NCI-H510A treated with DMSO at 0.1 percent for 48 hours (cell line): Measurements from ENCODE around the gene PI4K2A.
"Not testable (repeated sequence)": the region's sequence is repeated elsewhere in the genome, so short reads cannot be mapped to it uniquely, and the experiment has no call there.

Source experiments
- DNase-seq: peaks from one replicate; lab custom pipeline; 2025; lab: John Stamatoyannopoulos, UW

The PI4K2A gene

DNA sequence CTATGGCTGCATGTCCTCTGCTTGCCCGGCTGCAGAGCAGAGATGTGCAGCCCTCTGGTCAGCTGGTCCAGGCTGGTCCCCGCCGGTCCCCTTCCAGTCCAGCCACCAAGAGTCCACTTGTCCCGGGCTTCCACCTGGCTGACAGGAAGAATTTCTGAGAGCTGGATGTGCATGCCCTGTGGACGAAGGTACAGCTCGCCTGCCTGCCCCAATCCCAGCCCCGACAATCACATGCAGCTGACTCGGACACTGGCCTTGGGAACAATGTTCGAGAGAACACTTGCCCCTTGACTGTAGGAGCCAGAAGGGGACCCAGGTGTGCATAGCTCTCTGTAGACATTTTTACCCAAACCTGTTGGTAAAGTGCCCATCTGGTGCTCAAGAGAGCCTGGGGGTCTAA lies 34.8 kb downstream of the PI4K2A start:
- no peak for DNase-seq

DNA sequence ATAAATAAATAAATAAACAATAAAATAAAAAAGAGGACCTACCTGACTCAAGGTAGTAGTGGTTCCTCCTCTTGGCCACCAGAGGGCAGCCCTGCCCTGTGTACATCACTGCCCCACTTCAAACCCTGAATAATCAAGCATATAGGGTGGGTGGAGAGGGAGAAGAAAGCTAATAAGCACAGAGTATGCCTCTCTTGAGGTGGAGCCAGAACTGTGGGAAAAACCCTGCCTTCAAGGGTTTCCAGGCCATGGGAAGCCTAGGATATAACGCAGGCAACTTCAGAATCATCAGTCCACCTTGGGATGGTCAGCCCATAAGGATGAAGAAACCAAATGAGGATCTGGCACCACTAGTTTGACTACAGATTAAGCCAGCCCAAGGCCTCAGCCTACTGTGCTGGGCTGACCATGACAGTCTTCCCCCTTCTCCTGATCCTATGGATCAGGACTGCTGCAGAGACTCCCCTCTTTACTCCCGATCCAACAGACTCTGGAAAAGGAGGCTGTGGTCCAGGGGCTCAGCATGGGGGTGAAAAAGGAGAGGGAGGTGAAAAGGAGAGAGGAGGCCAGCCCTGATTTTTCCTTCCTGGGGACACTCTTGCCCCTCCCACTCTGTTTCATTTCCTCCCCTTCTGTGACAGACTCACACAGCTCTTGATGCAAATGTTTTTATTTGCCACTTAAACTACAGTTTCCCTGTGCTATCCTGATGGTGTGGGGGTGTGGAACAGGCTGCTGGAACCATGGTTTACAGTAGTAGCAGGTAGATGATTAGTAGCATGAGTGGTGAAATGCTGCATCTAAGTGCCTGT lies 36.5 kb downstream of the PI4K2A start:
- peak; percentile 62 for DNase-seq

GRCh38 chr10:97679594-97679993 lies 39.1 kb downstream of the PI4K2A start:
- DNase-seq: no peak

DNA sequence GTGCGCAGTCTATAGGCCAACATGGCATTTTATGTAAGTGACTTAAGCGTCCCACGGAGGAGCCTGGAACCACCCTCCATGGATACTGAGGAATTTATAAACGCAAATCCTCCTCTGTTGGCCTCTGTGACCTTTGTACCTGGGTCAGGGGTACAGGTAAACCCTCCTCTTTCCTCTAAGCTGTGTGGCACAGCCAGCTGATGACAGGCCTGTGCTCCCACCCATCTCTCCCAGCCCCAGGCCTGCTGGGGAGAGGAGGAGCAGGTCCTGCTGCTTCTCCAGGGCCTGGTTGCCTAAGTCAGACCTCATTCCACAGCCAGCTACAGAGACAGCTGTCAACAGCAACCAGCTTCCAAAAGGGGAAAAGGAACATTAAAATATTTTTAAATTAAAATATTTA lies 41.6 kb downstream of the PI4K2A start:
- no peak for DNase-seq

DNA sequence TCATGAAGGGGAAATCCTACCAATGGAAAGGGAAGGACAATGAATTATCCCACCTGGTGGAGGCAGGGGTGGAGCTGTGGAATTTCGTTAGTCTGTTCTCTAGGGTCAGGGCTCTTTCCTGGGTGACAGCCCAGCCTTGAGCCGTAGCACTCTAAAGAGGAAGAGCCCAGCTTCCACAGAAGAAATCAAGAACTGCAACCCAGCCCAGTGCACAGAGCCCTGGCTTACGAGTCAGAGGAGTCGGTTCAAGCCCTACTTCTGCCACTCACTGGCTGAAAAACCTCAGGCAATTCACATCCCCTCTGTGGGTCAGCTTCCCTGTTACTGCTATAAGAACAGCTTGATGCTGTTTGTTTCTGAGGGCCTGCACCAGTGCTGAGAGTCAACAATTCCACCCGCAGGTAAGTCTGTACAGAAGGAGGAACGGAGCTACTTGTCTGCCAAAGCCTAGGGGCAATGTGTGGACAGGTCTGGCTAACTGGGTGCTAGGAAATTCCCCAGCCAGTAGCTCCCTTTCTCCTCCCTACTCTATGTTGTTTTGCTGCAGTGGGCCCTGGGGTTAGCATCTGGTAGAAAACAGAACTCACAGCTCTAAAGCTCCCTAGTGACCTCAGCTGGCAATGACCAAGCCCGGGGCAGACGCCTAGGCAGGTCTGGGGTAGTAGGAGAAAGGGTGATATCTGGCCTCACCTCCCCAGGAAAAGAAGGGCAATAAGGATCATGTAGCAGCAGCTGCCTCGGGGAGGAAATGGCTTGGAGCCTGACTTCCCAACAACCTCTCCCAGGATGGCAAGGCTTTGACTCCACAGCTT lies 43.3 kb downstream of the PI4K2A start:
- peak; percentile 5 for DNase-seq

DNA sequence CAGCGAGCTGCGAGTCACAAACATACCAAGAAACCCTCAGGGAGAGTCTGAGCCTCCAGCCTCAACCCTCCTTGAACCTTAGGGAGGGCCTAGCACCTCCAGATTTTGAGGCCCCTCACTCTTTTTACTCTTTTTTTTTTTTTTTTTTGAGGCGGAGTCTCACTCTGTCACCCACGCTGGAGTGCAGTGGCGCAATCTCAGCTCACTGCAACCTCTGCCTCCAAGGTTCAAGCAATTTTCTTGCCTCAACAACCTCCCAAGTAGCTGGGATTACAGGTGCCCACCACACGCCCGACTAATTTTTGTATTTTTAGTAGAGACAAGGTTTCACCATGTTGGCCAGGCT lies 43.9 kb downstream of the PI4K2A start:
- DNase-seq: not testable (repeated sequence)

DNA sequence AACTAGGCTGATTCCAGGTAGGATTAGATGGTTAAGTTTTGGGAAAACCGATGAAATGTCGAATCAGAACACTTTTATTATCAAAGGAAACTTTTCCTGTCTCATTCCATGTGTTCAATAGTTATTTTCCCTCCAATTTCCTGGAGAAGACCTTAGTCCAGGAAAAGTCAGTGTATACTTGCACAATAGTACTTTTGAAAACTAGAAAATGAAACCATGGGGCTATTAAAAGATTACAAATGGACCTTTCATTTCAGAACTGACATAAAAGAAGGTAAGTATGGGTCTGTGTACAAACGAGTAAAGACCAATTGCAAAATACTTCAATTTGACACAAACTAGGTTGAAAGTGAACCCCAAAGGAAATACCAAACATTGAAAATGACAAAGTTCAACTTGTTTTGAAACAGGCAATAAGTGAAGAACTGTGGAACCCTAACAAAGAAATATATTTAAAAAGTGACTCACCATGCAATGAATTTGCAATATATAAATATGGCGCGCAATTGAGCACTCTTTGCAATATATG lies 44.5 kb downstream of the PI4K2A start:
- DNase-seq: no peak

GRCh38 chr10:97685395-97685958 lies 45.0 kb downstream of the PI4K2A start:
- peak; percentile 13 for DNase-seq

DNA sequence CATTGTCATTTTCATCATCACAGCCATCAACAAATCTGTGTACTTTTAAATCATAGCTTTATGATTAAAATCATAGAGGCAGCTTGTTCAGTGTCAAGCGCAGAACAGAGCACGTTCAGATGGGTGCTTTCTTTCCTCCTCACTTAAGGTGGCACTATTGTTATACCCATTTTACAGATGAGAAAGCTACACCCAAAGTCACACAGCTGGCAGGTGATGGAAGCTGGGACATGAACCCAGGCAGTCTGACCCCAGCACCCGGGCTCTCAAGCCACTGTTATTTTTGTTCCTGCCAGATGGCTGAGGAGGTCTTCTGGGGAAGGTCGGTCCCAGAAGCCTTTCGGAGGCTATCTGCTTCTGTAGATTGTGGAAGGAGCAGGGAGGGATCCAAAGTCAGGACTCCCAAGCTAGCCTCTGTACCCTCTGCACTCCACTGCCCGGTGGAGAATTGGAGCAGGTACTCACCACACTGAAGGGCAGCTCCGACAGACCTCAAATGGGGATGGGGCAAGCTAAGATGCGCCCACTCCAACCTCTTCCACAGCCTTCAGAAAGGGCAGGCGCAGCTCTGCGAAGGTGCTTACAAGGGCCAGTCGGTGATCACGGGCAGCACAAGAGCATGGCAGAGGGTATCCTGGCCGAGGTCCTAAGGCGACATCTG lies 46.0 kb downstream of the PI4K2A start:
- no peak for DNase-seq

GRCh38 chr10:97686962-97687784 lies 46.7 kb downstream of the PI4K2A start, which contains the start of gene AVPI1:
Gene AVPI1 (minus strand): TSS chr10:97687241. CDS start chr10:97679905, 7,336 bp downstream.
- peak; percentile 95 for DNase-seq

GRCh38 chr10:97687785-97688781 lies 47.6 kb downstream of the PI4K2A start:
- DNase-seq: no peak

DNA sequence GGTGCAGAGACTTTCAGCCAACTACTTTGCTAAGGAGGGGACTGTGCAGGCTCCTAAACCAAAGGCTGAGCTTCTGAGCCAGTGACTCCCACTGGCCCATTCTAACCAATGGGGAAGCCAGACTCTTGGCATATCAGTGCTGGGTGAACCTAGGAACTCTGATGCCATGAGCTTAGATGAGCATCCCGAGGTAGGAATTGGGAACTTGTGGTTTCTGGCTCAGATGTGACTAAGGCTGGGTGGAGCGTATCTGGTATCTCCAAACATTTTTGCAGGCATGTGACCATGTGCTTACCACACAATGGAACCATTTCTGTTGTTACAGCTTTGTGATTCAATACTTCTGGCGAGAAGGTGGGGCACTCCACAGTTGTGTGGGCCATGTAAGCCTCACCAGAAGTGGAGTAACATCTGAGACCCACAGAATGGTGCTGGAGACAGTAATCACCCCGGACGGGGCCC lies 49.1 kb downstream of the PI4K2A start:
- DNase-seq: no peak

DNA sequence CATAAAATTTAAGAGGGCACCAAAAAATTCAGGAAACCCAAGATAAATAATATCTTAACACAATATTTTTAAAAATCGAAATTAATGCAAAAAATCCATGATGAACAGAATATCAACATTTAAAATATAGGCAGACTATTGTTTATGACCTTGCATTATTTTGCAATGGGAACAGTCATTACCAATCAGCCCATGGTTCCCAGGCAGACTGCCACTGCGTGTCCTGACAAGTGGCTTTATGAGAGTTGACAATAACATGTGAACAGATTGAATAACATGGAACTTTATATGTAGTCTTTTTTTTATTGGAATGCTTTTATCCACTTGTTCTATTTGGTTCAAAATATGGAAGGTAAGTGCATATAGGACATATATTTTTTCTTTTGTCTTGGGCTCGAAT lies 49.7 kb downstream of the PI4K2A start:
- DNase-seq: no peak

DNA sequence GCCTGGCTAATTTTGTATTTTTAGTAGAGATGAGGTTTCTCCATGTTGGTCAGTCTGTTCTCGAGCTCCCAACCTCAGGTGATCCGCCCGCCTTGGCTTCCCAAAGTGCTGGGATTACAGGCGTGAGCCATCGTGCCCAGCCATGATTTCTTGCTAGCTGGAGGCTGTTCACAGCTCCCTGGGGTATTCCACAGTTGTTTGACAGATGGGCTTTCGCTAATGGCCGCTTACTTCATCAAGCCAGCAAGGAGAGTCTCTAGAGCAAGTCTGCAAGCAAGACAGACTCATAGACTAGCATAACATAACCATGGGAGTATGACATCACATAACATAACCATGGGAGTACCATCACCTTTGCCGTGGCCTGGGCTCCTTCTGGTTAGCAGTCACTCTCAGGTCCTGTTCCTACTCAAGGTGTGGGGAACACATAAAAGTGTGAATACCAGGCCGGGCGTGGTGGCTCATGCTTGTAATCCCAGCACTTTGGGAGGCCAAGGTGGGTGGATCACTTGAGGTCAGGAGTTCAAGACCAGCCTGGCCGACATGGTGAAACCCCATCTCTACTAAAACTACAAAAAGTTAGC lies 57.7 kb downstream of the PI4K2A start:
- not testable (repeated sequence) for DNase-seq

GRCh38 chr10:97701438-97702069 lies 61.1 kb downstream of the PI4K2A start:
- DNase-seq: peak; percentile 91

GRCh38 chr10:97703398-97704067 lies 63.1 kb downstream of the PI4K2A start:
- no peak for DNase-seq

- no peak for DNase-seq
These were observed 63.9 kb downstream of the PI4K2A start for GRCh38 chr10:97704341-97704740.

- DNase-seq: no peak
These were observed 64.7 kb downstream of the PI4K2A start for GRCh38 chr10:97705006-97705670.
